K562 (cell line): ENCODE data around the gene LDAH.
"Not testable (repeated sequence)": the region's sequence is repeated elsewhere in the genome, so short reads cannot be mapped to it uniquely, and the experiment has no call there.

Experiments
- CBFA2T2 ChIP-seq: fragments of 450-650 bp; conservative IDR thresholded peaks from 2 replicates; pipeline ENCODE4 v1.6.1; 2017; ENCODE audit warnings: mild to moderate bottlenecking
- KLF13 ChIP-seq: fragments of 450-650 bp; IDR thresholded peaks from 2 replicates; pipeline ENCODE4 v1.6.1; 2016; ENCODE audit warnings: missing genetic modification characterization, low read depth, mild to moderate bottlenecking, missing compliant biosample characterization, moderate library complexity, borderline replicate concordance
- POLR2AphosphoS5 ChIP-seq: IDR thresholded peaks from 2 replicates; pipeline ENCODE4 v1.6.1; 2011; ENCODE audit warnings: mild to moderate bottlenecking, low read depth, low read length, moderate library complexity; ENCODE audit not compliant: control insufficient read depth, insufficient read depth
- PYGO2 ChIP-seq: fragments of 450-650 bp; IDR thresholded peaks from 2 replicates; pipeline ENCODE4 v1.6.1; 2016; ENCODE audit warnings: mild to moderate bottlenecking, missing genetic modification characterization, moderate library complexity, missing compliant biosample characterization
- ZNF146 ChIP-seq: IDR thresholded peaks from one replicate; pipeline ENCODE4 v1.6.1; 2018; ENCODE audit warnings: missing compliant biosample characterization; ENCODE audit not compliant: unreplicated experiment
- ZNF3 ChIP-seq: fragments of 250-450 bp; sonication (Bioruptor Pico); IDR thresholded peaks from 2 replicates; pipeline ENCODE4 v1.5.0; 2021; ENCODE audit warnings: mild to moderate bottlenecking, moderate library complexity
- TF ChIP-seq, protein P1 (sequence below): fragments of 450-650 bp; conservative IDR thresholded peaks from 2 replicates; pipeline ENCODE4 v1.6.1; 2016; ENCODE audit warnings: missing genetic modification characterization, low read depth, mild to moderate bottlenecking, missing compliant biosample characterization, moderate library complexity

- TF ChIP-seq PYGO2 (tag); POLR2AphosphoS5; KLF13 (tag); CBFA2T2; ZNF3 (CRISPR knock-in tag); ZNF146 (CRISPR knock-in tag): not testable (repeated sequence)
- TF ChIP-seq, protein P1, sequence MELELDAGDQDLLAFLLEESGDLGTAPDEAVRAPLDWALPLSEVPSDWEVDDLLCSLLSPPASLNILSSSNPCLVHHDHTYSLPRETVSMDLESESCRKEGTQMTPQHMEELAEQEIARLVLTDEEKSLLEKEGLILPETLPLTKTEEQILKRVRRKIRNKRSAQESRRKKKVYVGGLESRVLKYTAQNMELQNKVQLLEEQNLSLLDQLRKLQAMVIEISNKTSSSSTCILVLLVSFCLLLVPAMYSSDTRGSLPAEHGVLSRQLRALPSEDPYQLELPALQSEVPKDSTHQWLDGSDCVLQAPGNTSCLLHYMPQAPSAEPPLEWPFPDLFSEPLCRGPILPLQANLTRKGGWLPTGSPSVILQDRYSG (tag): not testable (repeated sequence)
These were observed 108.5 kb downstream of the LDAH start for GRCh38 chr2:20714412-20714811.
